GM23338 (cell line): ENCODE results near the gene MAPKBP1. TPM values are rescaled to one million over a fixed set of nuclear protein-coding genes. Genes with fewer than 3 reads are reported as not detected.

ENCODE experiments used
- ATAC-seq: fragments of 200-7000 bp; cut with Tn5 transposase; 3 replicates; pipeline ENCODE4 v1.9.1; 2020
- DNase-seq: peaks from one replicate; pipeline ENCODE4 v3.0.0-alpha.2; 2015; ENCODE audit warnings: low spot score
- H2AFZ ChIP-seq: fragments of 200-600 bp; sonication (generic); 2 replicates; pipeline ENCODE4 v1.8.0; 2016; ENCODE audit warnings: antibody characterized with exemption, mild to moderate bottlenecking, moderate library complexity
- H3F3A ChIP-seq: fragments of 200-600 bp; sonication (generic); replicated peaks from 2 replicates; pipeline ENCODE4 v1.8.0; 2017; ENCODE audit warnings: antibody characterized with exemption, mixed run types, low read depth
- H3K27ac ChIP-seq: fragments of 200-600 bp; sonication (generic); 2 replicates; pipeline ENCODE4 v1.6.1; 2016; ENCODE audit warnings: low read depth
- H3K27me3 ChIP-seq: fragments of 200-600 bp; sonication (generic); 2 replicates; pipeline ENCODE4 v1.8.0; 2016; ENCODE audit warnings: mild to moderate bottlenecking, mixed run types, moderate library complexity; ENCODE audit not compliant: insufficient read depth
- H3K36me3 ChIP-seq: fragments of 200-600 bp; sonication (generic); 2 replicates; pipeline ENCODE4 v1.8.0; 2016; ENCODE audit warnings: mild to moderate bottlenecking; ENCODE audit not compliant: insufficient read depth
- H3K4me1 ChIP-seq: fragments of 200-600 bp; sonication (generic); 2 replicates; pipeline ENCODE4 v1.8.0; 2016; ENCODE audit warnings: mild to moderate bottlenecking, moderate library complexity; ENCODE audit not compliant: insufficient read depth
- H3K4me2 ChIP-seq: fragments of 200-600 bp; sonication (generic); 2 replicates; pipeline ENCODE4 v1.7.1; 2017; ENCODE audit warnings: mixed run types
- H3K4me3 ChIP-seq: fragments of 200-600 bp; sonication (generic); 2 replicates; pipeline ENCODE4 v1.6.1; 2016; ENCODE audit warnings: mixed run types
- H3K79me2 ChIP-seq: fragments of 200-600 bp; sonication (generic); replicated peaks from 2 replicates; pipeline ENCODE4 v1.8.0; 2017; ENCODE audit warnings: mild to moderate bottlenecking; ENCODE audit not compliant: insufficient read depth
- H3K9me2 ChIP-seq: fragments of 200-600 bp; sonication (generic); 2 replicates; pipeline ENCODE4 v1.8.0; 2017; ENCODE audit not compliant: insufficient read depth
- H4K20me1 ChIP-seq: fragments of 200-600 bp; sonication (generic); replicated peaks from 2 replicates; pipeline ENCODE4 v1.8.0; 2017; ENCODE audit warnings: mild to moderate bottlenecking; ENCODE audit not compliant: insufficient read depth
- H3K27ac Mint-ChIP-seq: 2 replicates; pipeline ENCODE4 v1.8.0; 2020; ENCODE audit warnings: inconsistent platforms, mild to moderate bottlenecking, moderate library complexity, mixed read lengths
- H3K27me3 Mint-ChIP-seq: 3 replicates; pipeline ENCODE4 v1.8.0; 2022; ENCODE audit warnings: low read depth, mild to moderate bottlenecking, moderate library complexity, mixed read lengths, inconsistent platforms; ENCODE audit not compliant: insufficient read depth, poor library complexity
- H3K36me3 Mint-ChIP-seq: 3 replicates; pipeline ENCODE4 v1.8.0; 2021; ENCODE audit warnings: low read depth, mild to moderate bottlenecking, inconsistent platforms, moderate library complexity, mixed read lengths
- H3K4me1 Mint-ChIP-seq: 3 replicates; pipeline ENCODE4 v1.8.0; 2020; ENCODE audit warnings: mild to moderate bottlenecking, inconsistent platforms, mixed read lengths
- H3K4me3 Mint-ChIP-seq: 3 replicates; pipeline ENCODE4 v1.8.0; 2021; ENCODE audit warnings: moderate library complexity, mild to moderate bottlenecking, inconsistent platforms, mixed read lengths
- H3K9me3 Mint-ChIP-seq: 3 replicates; pipeline ENCODE4 v1.8.0; 2020; ENCODE audit warnings: moderate library complexity, mild to moderate bottlenecking, inconsistent platforms, mixed read lengths
- CREB1 ChIP-seq: fragments of 250-450 bp; sonication (Bioruptor Pico); IDR thresholded peaks from 2 replicates; pipeline ENCODE4 v1.5.0; 2020; ENCODE audit warnings: low read depth, mild to moderate bottlenecking, moderate library complexity
- CTCF ChIP-seq, 2 experiments: fragments of 200-600 bp in 1 of 2; sonication (generic) in 1 of 2; conservative IDR thresholded peaks; 2 replicates each; pipeline versions ENCODE4 v1.5.1 to v1.6.1; 2016 to 2017; ENCODE audit warnings: antibody characterized with exemption in 2 of 2, low read depth in 2 of 2, mild to moderate bottlenecking in 2 of 2, moderate library complexity in 1 of 2
- EZH2 ChIP-seq: fragments of 200-600 bp; sonication (generic); IDR thresholded peaks from one replicate; pipeline ENCODE4 v1.8.0; 2017; ENCODE audit warnings: antibody characterized with exemption, mild to moderate bottlenecking, low read depth; ENCODE audit not compliant: unreplicated experiment
- EZH2phosphoT487 ChIP-seq: fragments of 200-600 bp; sonication (generic); IDR thresholded peaks from one replicate; pipeline ENCODE4 v1.8.1; 2018; ENCODE audit warnings: antibody characterized with exemption; ENCODE audit not compliant: unreplicated experiment
- JUNB ChIP-seq: IDR thresholded peaks from one replicate; pipeline ENCODE4 v1.6.1; 2016; ENCODE audit warnings: antibody characterized with exemption; ENCODE audit not compliant: unreplicated experiment
- NANOG ChIP-seq: IDR thresholded peaks from 2 replicates; pipeline ENCODE4 v1.6.1; 2016; ENCODE audit warnings: antibody characterized with exemption, borderline replicate concordance
- POLR2AphosphoS5 ChIP-seq: IDR thresholded peaks from 2 replicates; pipeline ENCODE4 v1.6.1; 2016; ENCODE audit warnings: antibody characterized with exemption, low read depth
- STAT1 ChIP-seq: IDR thresholded peaks from one replicate; pipeline ENCODE4 v1.6.1; 2016; ENCODE audit warnings: antibody characterized with exemption; ENCODE audit not compliant: unreplicated experiment
- ZNF114 ChIP-seq: fragments of 250-450 bp; sonication (Bioruptor Pico); IDR thresholded peaks from 2 replicates; pipeline ENCODE4 v1.5.0; 2020; ENCODE audit warnings: mild to moderate bottlenecking, moderate library complexity
- ZNF331 ChIP-seq: fragments of 250-450 bp; sonication (Bioruptor Pico); IDR thresholded peaks from 2 replicates; pipeline ENCODE4 v1.5.0; 2020; ENCODE audit warnings: low read depth, mild to moderate bottlenecking, moderate library complexity
- ZNF462 ChIP-seq: fragments of 250-450 bp; sonication (Bioruptor Pico); IDR thresholded peaks from 2 replicates; pipeline ENCODE4 v1.5.0; 2020; ENCODE audit warnings: mild to moderate bottlenecking, moderate library complexity
- polyA plus RNA-seq: library from polyadenylated mRNA; unstranded; fragments of >200 nt; fragmentation: Nextera tagmentation; extraction: Ambion mirVana; gene quantifications from 2 replicates; pipeline ENCODE4 v1.2.1, GENCODE V29; 2016
- total RNA-seq: library from RNA; depleted of rRNA; stranded (reverse); fragments of >200 nt; shearing (Covaris generic); gene quantifications from 2 replicates; pipeline ENCODE4 v1.2.3, GENCODE V29; 2014
- TF ChIP-seq, protein P1 (sequence below): IDR thresholded peaks from one replicate; pipeline ENCODE4 v1.6.1; 2018; ENCODE audit warnings: antibody characterized with exemption; ENCODE audit not compliant: unreplicated experiment
- TF ChIP-seq, protein P2 (sequence below): IDR thresholded peaks from 2 replicates; pipeline ENCODE4 v1.6.1; 2016; ENCODE audit warnings: antibody characterized with exemption

MAPKBP1 gene
- total and polyA plus RNA-seq, 2 experiments from 2014 or later = 1.9 to 8.9 TPM

DNA sequence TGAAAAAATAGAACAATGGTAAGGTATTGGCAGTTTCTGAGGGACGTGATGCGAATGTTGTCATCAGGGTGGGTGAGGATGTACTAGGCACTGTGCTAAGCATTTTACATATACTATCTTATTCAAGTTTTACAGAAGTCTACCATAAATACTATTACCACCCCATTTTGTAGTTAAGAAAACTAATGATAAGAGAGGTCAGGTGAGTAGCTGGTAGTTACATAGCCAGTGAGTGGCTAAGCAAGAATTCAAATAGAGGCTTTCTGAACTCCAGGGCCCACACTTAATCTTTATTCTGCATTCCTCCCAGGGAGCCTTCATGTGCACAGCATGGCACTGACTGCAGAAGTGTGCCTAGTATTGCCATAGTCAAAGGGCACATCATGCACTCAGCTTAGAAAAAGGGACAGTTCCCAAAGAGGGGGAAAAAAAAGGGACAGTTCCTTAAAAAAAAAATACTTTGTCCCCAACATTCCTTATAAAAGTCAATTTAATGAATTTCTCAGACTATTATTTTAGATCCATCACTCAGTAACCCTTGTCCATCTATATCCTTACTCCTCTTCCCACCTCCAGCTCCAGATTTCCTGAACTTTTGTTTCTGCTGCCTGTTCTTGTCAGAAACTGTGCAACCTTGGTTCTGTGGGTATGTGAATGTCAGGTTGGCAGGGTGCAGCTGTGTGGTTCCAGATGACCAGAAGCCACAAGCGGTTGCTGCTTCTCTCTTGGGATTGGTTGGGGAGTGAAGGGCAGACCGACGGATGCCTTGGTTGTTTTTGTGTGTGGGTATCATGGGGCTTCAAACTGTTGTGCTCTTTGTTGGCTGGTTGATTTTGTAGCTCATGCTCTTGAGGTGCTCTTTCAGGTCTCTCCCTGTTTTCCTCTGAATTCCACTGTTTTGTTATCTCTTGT is 8.3 kb downstream of the MAPKBP1 start:
- H3K79me2 ChIP-seq = peaks cover 22% of the 10 kb centered on the region; the same call in 1 of the 2 replicates
- H3K4me3 ChIP-seq = no peak overlapping the region
- H3K4me3 Mint-ChIP-seq = no peak overlapping the region
- no peaks in the 10 kb centered on the region for H3K36me3 ChIP-seq
- H3K27me3 Mint-ChIP-seq = peaks cover 2% of the 10 kb centered on the region
- DNase-seq (no peak), ATAC-seq (peak; percentile 68)
- no peaks in the 10 kb centered on the region for H3K27me3 ChIP-seq
- peaks cover 4% of the 10 kb centered on the region; the same call in 1 of the 2 replicates for H3K4me1 ChIP-seq
- no peaks in the 10 kb centered on the region for H3K9me2 ChIP-seq
- no peak overlapping the region for H3K4me2 ChIP-seq
- H3K27ac ChIP-seq = no peak overlapping the region
- H2AFZ ChIP-seq = no peak overlapping the region
- H3F3A ChIP-seq = no peaks in the 10 kb centered on the region
- H4K20me1 ChIP-seq = no peaks in the 10 kb centered on the region
- TF ChIP-seq ZNF114 (no peak), STAT1 (no peak), POLR2AphosphoS5 (no peak), ZNF331 (CRISPR knock-in tag) (no peak), ZNF462 (no peak), NANOG (no peak), EZH2phosphoT487 (no peak), EZH2 (no peak), CTCF (conservative IDR thresholded peaks at IDR 0.05; ENCODE audit: low read depth in 2 of 2) (no peak), JUNB (no peak), CREB1 (CRISPR knock-in tag) (no peak)
- TF ChIP-seq, protein P1, sequence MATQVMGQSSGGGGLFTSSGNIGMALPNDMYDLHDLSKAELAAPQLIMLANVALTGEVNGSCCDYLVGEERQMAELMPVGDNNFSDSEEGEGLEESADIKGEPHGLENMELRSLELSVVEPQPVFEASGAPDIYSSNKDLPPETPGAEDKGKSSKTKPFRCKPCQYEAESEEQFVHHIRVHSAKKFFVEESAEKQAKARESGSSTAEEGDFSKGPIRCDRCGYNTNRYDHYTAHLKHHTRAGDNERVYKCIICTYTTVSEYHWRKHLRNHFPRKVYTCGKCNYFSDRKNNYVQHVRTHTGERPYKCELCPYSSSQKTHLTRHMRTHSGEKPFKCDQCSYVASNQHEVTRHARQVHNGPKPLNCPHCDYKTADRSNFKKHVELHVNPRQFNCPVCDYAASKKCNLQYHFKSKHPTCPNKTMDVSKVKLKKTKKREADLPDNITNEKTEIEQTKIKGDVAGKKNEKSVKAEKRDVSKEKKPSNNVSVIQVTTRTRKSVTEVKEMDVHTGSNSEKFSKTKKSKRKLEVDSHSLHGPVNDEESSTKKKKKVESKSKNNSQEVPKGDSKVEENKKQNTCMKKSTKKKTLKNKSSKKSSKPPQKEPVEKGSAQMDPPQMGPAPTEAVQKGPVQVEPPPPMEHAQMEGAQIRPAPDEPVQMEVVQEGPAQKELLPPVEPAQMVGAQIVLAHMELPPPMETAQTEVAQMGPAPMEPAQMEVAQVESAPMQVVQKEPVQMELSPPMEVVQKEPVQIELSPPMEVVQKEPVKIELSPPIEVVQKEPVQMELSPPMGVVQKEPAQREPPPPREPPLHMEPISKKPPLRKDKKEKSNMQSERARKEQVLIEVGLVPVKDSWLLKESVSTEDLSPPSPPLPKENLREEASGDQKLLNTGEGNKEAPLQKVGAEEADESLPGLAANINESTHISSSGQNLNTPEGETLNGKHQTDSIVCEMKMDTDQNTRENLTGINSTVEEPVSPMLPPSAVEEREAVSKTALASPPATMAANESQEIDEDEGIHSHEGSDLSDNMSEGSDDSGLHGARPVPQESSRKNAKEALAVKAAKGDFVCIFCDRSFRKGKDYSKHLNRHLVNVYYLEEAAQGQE = no peak
- TF ChIP-seq, protein P2, sequence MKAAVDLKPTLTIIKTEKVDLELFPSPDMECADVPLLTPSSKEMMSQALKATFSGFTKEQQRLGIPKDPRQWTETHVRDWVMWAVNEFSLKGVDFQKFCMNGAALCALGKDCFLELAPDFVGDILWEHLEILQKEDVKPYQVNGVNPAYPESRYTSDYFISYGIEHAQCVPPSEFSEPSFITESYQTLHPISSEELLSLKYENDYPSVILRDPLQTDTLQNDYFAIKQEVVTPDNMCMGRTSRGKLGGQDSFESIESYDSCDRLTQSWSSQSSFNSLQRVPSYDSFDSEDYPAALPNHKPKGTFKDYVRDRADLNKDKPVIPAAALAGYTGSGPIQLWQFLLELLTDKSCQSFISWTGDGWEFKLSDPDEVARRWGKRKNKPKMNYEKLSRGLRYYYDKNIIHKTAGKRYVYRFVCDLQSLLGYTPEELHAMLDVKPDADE = no peak
- H3K4me1 Mint-ChIP-seq = peaks cover 32% of the 10 kb centered on the region
- H3K27ac Mint-ChIP-seq = no peak overlapping the region
- no peaks in the 10 kb centered on the region for H3K36me3 Mint-ChIP-seq
- H3K9me3 Mint-ChIP-seq = no peaks in the 10 kb centered on the region
